Spleen (tissue), 11 donors: ENCODE data around the gene TIMP1. TPM values are rescaled to one million over a fixed set of nuclear protein-coding genes. Genes with fewer than 3 reads are reported as not detected.
A peak's percentile ranks its signal among the peaks of the same experiment; 100 is the strongest.

Source experiments
- DNase-seq: peaks from one replicate; pipeline ENCODE4 v3.0.0-alpha.2; 2020
- H3K27ac ChIP-seq, 8 donors: fragments of 200-600 bp; sonication (generic) in 7 of 8; 1 replicate in 4 of 8; 2 replicates in 4 of 8; pipeline versions ENCODE4 v1.5.0 to v1.8.0; 2016 to 2021; ENCODE audit warnings: inconsistent platforms in 4 of 8, mild to moderate bottlenecking in 4 of 8, moderate library complexity in 1 of 8
- H3K27me3 ChIP-seq, 7 donors: fragments of 200-600 bp; sonication (generic) in 6 of 7; replicated peaks in 1 of 7; 1 replicate in 4 of 7; 2 replicates in 3 of 7; pipeline versions ENCODE4 v1.5.0 to v1.8.0; 2016 to 2021; ENCODE audit warnings: inconsistent platforms in 3 of 7, mild to moderate bottlenecking in 1 of 7
- H3K36me3 ChIP-seq, 6 donors: fragments of 200-600 bp; sonication (generic) in 5 of 6; 1 replicate in 4 of 6; 2 replicates in 2 of 6; pipeline versions ENCODE4 v1.5.0 to v1.8.0; 2016 to 2021; ENCODE audit warnings: inconsistent platforms in 2 of 6
- H3K4me1 ChIP-seq, 6 donors: fragments of 200-600 bp; sonication (generic) in 5 of 6; 1 replicate in 3 of 6; 2 replicates in 3 of 6; pipeline versions ENCODE4 v1.5.0 to v1.8.0; 2016 to 2021; ENCODE audit warnings: inconsistent platforms in 3 of 6
- H3K4me3 ChIP-seq, 8 donors: fragments of 200-600 bp; sonication (generic) in 7 of 8; 1 replicate in 4 of 8; 2 replicates in 4 of 8; pipeline versions ENCODE4 v1.5.0 to v1.8.0; 2016 to 2021; ENCODE audit warnings: inconsistent platforms in 4 of 8, mild to moderate bottlenecking in 4 of 8, moderate library complexity in 2 of 8
- H3K9me3 ChIP-seq, 8 donors: fragments of 200-600 bp; sonication (generic) in 7 of 8; 1 replicate in 4 of 8; 2 replicates in 4 of 8; pipeline versions ENCODE4 v1.5.0 to v1.8.0; 2016 to 2021; ENCODE audit warnings: inconsistent platforms in 4 of 8
- POLR2A ChIP-seq, 3 donors: fragments of 450-650 bp; IDR thresholded peaks; one replicate each; pipeline ENCODE4 v1.5.1; 2017; ENCODE audit warnings: antibody characterized with exemption in 3 of 3, mild to moderate bottlenecking in 1 of 3
- POLR2AphosphoS5 ChIP-seq, 3 donors: sonication (generic); formaldehyde crosslinking; IDR thresholded peaks; one replicate each; pipeline ENCODE4 v1.5.1; 2017; ENCODE audit warnings: antibody characterized with exemption in 3 of 3
- WGBS, 5 donors: extraction: QIAGEN DNeasy Blood & Tissue Kit in 3 of 5; methylation state at CpG; one replicate each; pipeline versions ENCODE4 v1.1.5 to v1.1.7; 2013 to 2018; 5-methylcytosine and 5-hydroxymethylcytosine counted together
- intact Hi-C: fragments of 100-400 bp; cut with DNase I; formaldehyde crosslinking; loops from one replicate; pipeline ENCODE4 v1.15.0; 2023; ENCODE audit warnings: low total_unique reads
- polyA plus RNA-seq, 3 donors: library from polyadenylated mRNA; stranded (reverse); fragments of 200-250 nt; gene quantifications; one replicate each; pipeline ENCODE4 v1.2.1, GENCODE V29; 2013
- total RNA-seq, 7 donors: library from RNA; depleted of rRNA in 3 of 7; stranded (reverse); fragments of >200 nt in 3 of 7; fragmentation: NEBNext Ultra II Directional in 4 of 7; extraction: Animal tissue kit (Norgen Biotek cat#: 25700) in 4 of 7; gene quantifications; one replicate each; pipeline versions ENCODE4 v1.1.0 to v1.2.1, GENCODE V29; 2016 to 2021
- TF ChIP-seq, protein P1 (sequence below), 11 experiments: fragments of 200-600 bp in 7 of 11; fragments of 450-650 bp in 4 of 11; sonication (generic) in 4 of 11; IDR thresholded peaks in 8 of 11; conservative IDR thresholded peaks in 3 of 11; 1 replicate in 7 of 11; 2 replicates in 4 of 11; pipeline versions ENCODE4 v1.4.0 to v1.8.0; 2016 to 2021; ENCODE audit warnings: antibody characterized with exemption in 11 of 11, inconsistent platforms in 4 of 11, mild to moderate bottlenecking in 1 of 11
- donor health status: healthy with polysubstance abuse.
- donor health status: DM: no; HTN: no; CAD: no; lungs with moderate emphysema.
- donor health status: DM: no; HTN: no; CAD: no.
- donor health status: Bipolar disorder and iron deficiency.
- donor health status: healthy.
- donor health status: DM: no; HTN: no; CAD: no.
- donor health status: DM: yes; HTN: yes; CAD: no.

Gene TIMP1
- total and polyA plus RNA-seq, 10 donors, result 86.8 to 293 (median 184) TPM

DNA sequence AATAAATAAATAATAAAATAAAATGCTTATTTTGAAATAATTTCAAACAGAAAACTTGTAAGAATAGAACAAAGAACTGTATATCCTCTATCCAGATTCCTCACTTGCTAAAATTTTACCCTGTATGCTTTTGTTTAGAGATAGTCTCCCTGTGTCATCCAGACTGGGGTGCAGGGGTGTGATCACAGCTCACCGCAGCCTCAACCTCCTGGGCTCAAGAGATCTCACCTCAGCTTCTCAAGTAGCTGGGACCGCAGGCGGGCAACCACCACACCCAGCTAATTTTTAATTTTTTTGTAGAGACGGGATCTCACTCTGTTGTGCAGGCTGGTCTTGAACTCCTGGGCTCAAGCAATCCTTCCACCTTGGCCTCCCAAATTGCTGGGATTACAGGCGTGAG lies 38.7 kb upstream of the TIMP1 start:
- no peak overlapping the region for H3K4me3 ChIP-seq
- no peaks in the 10 kb centered on the region for H3K9me3 ChIP-seq
- no peaks in the 10 kb centered on the region for H3K36me3 ChIP-seq
- WGBS, 5 donors, result 91 to 96% (median 94%) methylated on average over 5 of the region's 5 CpGs
- no peak overlapping the region for H3K27ac ChIP-seq
- H3K4me1 ChIP-seq, result no peaks in the 10 kb centered on the region
- no peaks in the 10 kb centered on the region for H3K27me3 ChIP-seq
- intact Hi-C loops, result no loop called here
- no peak for DNase-seq
- TF ChIP-seq, protein P1, sequence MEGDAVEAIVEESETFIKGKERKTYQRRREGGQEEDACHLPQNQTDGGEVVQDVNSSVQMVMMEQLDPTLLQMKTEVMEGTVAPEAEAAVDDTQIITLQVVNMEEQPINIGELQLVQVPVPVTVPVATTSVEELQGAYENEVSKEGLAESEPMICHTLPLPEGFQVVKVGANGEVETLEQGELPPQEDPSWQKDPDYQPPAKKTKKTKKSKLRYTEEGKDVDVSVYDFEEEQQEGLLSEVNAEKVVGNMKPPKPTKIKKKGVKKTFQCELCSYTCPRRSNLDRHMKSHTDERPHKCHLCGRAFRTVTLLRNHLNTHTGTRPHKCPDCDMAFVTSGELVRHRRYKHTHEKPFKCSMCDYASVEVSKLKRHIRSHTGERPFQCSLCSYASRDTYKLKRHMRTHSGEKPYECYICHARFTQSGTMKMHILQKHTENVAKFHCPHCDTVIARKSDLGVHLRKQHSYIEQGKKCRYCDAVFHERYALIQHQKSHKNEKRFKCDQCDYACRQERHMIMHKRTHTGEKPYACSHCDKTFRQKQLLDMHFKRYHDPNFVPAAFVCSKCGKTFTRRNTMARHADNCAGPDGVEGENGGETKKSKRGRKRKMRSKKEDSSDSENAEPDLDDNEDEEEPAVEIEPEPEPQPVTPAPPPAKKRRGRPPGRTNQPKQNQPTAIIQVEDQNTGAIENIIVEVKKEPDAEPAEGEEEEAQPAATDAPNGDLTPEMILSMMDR (IDR thresholded peaks at IDR 0.05 in 8 of 11, conservative IDR thresholded peaks at IDR 0.05 in 3 of 11), result no peak
- TF ChIP-seq POLR2AphosphoS5 (IDR thresholded peaks at IDR 0.05) (no peak), POLR2A (IDR thresholded peaks at IDR 0.05) (no peak)

DNA sequence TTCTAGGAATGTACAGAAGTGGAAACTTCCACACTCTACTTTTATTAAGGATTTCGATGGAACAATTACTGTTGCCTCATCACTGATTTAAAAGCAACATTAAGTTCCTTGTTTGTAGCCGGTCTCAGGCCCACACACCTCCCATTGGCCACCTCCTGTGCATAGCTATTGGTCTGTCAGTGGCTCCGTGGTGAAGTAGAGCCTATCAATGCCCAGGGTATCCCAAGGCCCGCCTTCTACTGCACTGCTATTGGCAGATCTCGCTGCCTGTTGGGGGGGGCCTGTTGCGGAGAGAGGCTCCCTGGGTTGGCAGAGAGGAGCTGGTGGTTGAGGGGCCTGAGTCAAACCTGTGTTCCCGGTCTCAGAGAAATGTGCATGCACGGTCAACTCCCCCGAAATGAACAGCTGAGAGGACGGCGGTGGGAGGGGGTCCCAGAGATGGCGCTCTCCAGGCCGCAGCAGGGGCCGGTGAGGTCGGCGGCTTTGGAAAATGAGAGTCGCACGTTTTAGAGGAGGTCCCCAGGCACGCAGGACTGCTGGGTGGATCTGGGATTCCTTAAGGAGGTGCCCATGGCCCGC lies 26.1 kb upstream of the TIMP1 start:
- peak; percentile 94 for DNase-seq
- peaks cover 0 to 5% (median 0%) of the 10 kb centered on the region in 7 donors for H3K27me3 ChIP-seq
- 1 to 35% (median 12%) methylated on average over 16 to 20 of the region's 20 CpGs for WGBS, 5 donors
- no peaks in the 10 kb centered on the region for H3K36me3 ChIP-seq
- peak overlapping the region; percentile 68 to 89 (median 84) for H3K27ac ChIP-seq
- peak overlapping the region; percentile 5 to 70 (median 36) for H3K4me3 ChIP-seq
- no peaks in the 10 kb centered on the region for H3K9me3 ChIP-seq
- H3K4me1 ChIP-seq, result peaks cover 0 to 25% (median 9%) of the 10 kb centered on the region in 6 donors
- intact Hi-C loops, result no loop called here
- TF ChIP-seq, protein P1 (IDR thresholded peaks at IDR 0.05 in 8 of 11, conservative IDR thresholded peaks at IDR 0.05 in 3 of 11), result no peak
- TF ChIP-seq POLR2AphosphoS5 (IDR thresholded peaks at IDR 0.05), result peak; percentile 82 to 91 (median 90)
- TF ChIP-seq POLR2A (IDR thresholded peaks at IDR 0.05), result peak in 1 of 3 donors; percentile 38

DNA sequence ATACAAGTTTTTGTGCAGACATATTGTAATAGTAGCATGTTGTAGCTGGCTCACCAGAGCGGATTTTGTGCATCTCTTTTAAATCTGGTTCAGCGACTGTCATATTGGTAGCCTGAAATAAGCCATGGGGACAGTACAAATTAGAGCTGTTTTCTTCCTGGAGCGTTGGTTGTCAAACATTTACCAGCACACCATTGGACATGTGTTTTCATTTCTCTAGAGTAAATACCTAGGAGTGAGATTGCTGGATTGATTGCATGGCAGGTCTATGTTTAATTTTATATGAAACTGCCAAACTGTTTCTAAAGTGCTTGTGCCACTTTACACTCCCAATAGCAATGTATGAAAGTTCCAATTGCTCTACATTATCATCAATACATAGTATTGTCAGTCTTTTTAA lies 23.8 kb upstream of the TIMP1 start:
- Histone ChIP-seq H3K9me3 (no peaks in the 10 kb centered on the region), H3K27me3 (peaks cover 0 to 5% (median 0%) of the 10 kb centered on the region in 7 donors), H3K4me3 (no peak overlapping the region), H3K27ac (no peak overlapping the region), H3K4me1 (peaks cover 0 to 45% (median 27%) of the 10 kb centered on the region in 6 donors), H3K36me3 (peaks cover 0 to 9% (median 7%) of the 10 kb centered on the region in 6 donors)
- no peak for DNase-seq
- 88 to 100% (median 94%) methylated on average over 3 of the region's 3 CpGs for WGBS, 5 donors
- intact Hi-C loops, result no loop called here
- TF ChIP-seq POLR2A (IDR thresholded peaks at IDR 0.05) (no peak), POLR2AphosphoS5 (IDR thresholded peaks at IDR 0.05) (no peak)
- TF ChIP-seq, protein P1 (IDR thresholded peaks at IDR 0.05 in 8 of 11, conservative IDR thresholded peaks at IDR 0.05 in 3 of 11), result no peak

- peak overlapping the region; percentile 7 to 81 (median 52) for H3K4me3 ChIP-seq
- intact Hi-C loops, result no loop called here
- peaks cover 0 to 2% (median 0%) of the 10 kb centered on the region in 7 donors for H3K27me3 ChIP-seq
- peak; percentile 81 for DNase-seq
- peaks cover 0 to 64% (median 32%) of the 10 kb centered on the region in 6 donors for H3K4me1 ChIP-seq
- TF ChIP-seq, protein P1 (IDR thresholded peaks at IDR 0.05 in 8 of 11, conservative IDR thresholded peaks at IDR 0.05 in 3 of 11), result no peak
- TF ChIP-seq POLR2A (IDR thresholded peaks at IDR 0.05) (no peak), POLR2AphosphoS5 (IDR thresholded peaks at IDR 0.05) (no peak)
- H3K36me3 ChIP-seq, result peaks cover 0 to 29% (median 20%) of the 10 kb centered on the region in 6 donors
- H3K27ac ChIP-seq, result peak overlapping the region; percentile 92 to 98 (median 97)
- 21 to 37% (median 26%) methylated on average over 15 of the region's 15 CpGs for WGBS, 5 donors
- no peaks in the 10 kb centered on the region for H3K9me3 ChIP-seq
Measured at GRCh38 chrX:47560179-47560933, 21.9 kb upstream of the TIMP1 start.
